MM.1S (cell line): ENCODE measurements around the gene ATAD3B.
"Not testable (repeated sequence)": the region's sequence is repeated elsewhere in the genome, so short reads cannot be mapped to it uniquely, and the experiment has no call there.

Experiments
- EZH2 ChIP-seq: fragments of 300-600 bp; sonication (generic); optimal IDR thresholded peaks from 2 replicates; pipeline ENCODE3; 2017; ENCODE audit warnings: low read depth, mild to moderate bottlenecking, antibody characterized with exemption, low read length, mixed read lengths
- TF ChIP-seq, protein P1 (sequence below): fragments of 300-600 bp; sonication (generic); IDR thresholded peaks from 2 replicates; pipeline ENCODE4 v1.5.1; 2016; ENCODE audit warnings: antibody characterized with exemption, low read length, mixed read lengths

DNA sequence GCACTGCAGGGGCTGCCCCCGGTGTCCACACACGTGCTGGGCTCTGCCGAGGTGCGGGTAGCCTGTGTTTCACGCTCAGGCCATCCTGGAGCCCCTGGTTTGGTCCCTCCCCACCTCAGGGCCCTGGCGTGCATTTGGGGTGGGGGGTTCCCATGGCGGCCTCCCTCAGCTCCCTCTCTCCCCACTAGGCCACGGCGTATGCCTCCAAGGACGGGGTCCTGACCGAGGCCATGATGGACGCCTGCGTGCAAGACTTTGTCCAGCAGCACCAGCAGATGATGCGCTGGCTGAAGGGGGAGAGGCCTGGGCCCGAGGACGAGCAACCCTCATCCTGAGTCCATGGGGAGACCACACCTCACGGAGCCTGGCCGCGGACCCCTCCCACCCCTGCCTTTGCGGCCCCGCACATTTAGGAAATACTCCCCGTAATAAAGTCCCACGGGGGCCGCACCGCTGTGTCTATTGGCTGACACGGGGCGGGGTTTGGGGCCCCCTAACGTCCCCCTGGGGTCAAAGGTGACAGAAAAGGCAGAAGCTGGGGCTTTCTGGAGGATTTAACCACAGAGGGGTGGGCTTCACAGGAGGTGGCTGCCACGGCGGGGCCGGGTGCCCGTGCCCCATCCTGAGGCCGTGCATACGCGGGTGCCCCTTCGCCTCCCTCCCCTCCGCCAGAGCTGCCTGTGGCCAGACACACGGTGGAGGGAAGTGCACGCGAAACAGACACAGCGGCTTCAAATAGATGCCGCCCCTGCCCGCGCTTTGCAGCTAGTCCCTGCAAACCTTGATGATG, 3.2 kb upstream of the ATAD3B start:
- TF ChIP-seq, protein P1, sequence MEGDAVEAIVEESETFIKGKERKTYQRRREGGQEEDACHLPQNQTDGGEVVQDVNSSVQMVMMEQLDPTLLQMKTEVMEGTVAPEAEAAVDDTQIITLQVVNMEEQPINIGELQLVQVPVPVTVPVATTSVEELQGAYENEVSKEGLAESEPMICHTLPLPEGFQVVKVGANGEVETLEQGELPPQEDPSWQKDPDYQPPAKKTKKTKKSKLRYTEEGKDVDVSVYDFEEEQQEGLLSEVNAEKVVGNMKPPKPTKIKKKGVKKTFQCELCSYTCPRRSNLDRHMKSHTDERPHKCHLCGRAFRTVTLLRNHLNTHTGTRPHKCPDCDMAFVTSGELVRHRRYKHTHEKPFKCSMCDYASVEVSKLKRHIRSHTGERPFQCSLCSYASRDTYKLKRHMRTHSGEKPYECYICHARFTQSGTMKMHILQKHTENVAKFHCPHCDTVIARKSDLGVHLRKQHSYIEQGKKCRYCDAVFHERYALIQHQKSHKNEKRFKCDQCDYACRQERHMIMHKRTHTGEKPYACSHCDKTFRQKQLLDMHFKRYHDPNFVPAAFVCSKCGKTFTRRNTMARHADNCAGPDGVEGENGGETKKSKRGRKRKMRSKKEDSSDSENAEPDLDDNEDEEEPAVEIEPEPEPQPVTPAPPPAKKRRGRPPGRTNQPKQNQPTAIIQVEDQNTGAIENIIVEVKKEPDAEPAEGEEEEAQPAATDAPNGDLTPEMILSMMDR: not testable (repeated sequence)
- not testable (repeated sequence) for TF ChIP-seq EZH2
